Measurements from ENCODE around the gene PGAP1. TPM values are rescaled to one million over a fixed set of nuclear protein-coding genes. Genes with fewer than 3 reads are reported as not detected.

The PGAP1 gene
- polyA plus RNA-seq, 1 of the 3 experiments (the other 2 are of a cell fraction), result 3.4 TPM

GRCh38 chr2:196965651-196966050 lies 39.1 kb upstream of the PGAP1 start:
- Histone ChIP-seq H3F3A (replicated peaks; ENCODE audit: insufficient read depth) (no peaks in the 10 kb centered on the region), H3K9me3 (no peaks in the 10 kb centered on the region), H3K4me1 (ENCODE audit: control insufficient read depth in 1 of 2, insufficient read depth in 2 of 2, low read depth in 1 of 2, low read length in 1 of 2) (no peaks in the 10 kb centered on the region), H3K4me2 (no peak overlapping the region), H3K4me3 (ENCODE audit: low read depth in 2 of 2, low read length in 1 of 2) (no peak overlapping the region), H3K79me2 (ENCODE audit: insufficient read depth) (no peaks in the 10 kb centered on the region), H4K20me1 (ENCODE audit: insufficient read depth) (no peaks in the 10 kb centered on the region), H3K27me3 (ENCODE audit: insufficient read depth) (no peaks in the 10 kb centered on the region), H3K27ac (ENCODE audit: low read depth in 2 of 2, low read length in 1 of 2) (no peak overlapping the region), H3K9me2 (no peaks in the 10 kb centered on the region), H3K36me3 (replicated peaks in 1 of 2; ENCODE audit: control insufficient read depth in 1 of 2, insufficient read depth in 2 of 2, low read length in 1 of 2) (no peaks in the 10 kb centered on the region), H2AFZ (ENCODE audit: low read depth) (no peak overlapping the region), H3K9ac (no peak overlapping the region)
- ChIA-PET POLR2A (no interaction called here), CTCF (no interaction called here)
- 94% methylated on average over 4 of the region's 4 CpGs for WGBS (ENCODE audit: low lambda C conversion rate)
- DNase-seq, result no peak
- TF ChIP-seq JUND (IDR thresholded peaks at IDR 0.05), result no peak
- TF ChIP-seq ZBTB33 (IDR thresholded peaks at IDR 0.05; ENCODE audit: borderline replicate concordance, low read depth), result no peak
- TF ChIP-seq EP300 (IDR thresholded peaks at IDR 0.05; ENCODE audit: borderline replicate concordance in 1 of 2, low read depth in 1 of 2, low read length in 1 of 2), result no peak

GRCh38 chr2:196963961-196964360 lies 37.5 kb upstream of the PGAP1 start:
- TF ChIP-seq ZBTB33 (IDR thresholded peaks at IDR 0.05; ENCODE audit: borderline replicate concordance, low read depth), result no peak
- no peak for TF ChIP-seq CHD2 (IDR thresholded peaks at IDR 0.05; ENCODE audit: low read length, partially characterized antibody)
- no peak for TF ChIP-seq MAX (IDR thresholded peaks at IDR 0.05; ENCODE audit: low read depth)
- no peak for TF ChIP-seq RFX5 (IDR thresholded peaks at IDR 0.05; ENCODE audit: low read length)
- TF ChIP-seq TCF12 (IDR thresholded peaks at IDR 0.05), result no peak
- TF ChIP-seq NFIC (IDR thresholded peaks at IDR 0.05; ENCODE audit: borderline replicate concordance), result no peak
- no peak for TF ChIP-seq CTCF (IDR thresholded peaks at IDR 0.05)
- TF ChIP-seq NRF1 (IDR thresholded peaks at IDR 0.05; ENCODE audit: low read depth, low read length), result no peak
- Histone ChIP-seq H3K4me1 (ENCODE audit: control insufficient read depth in 1 of 2, insufficient read depth in 2 of 2, low read depth in 1 of 2, low read length in 1 of 2) (no peaks in the 10 kb centered on the region), H3K27me3 (ENCODE audit: insufficient read depth) (no peaks in the 10 kb centered on the region), H3K36me3 (replicated peaks in 1 of 2; ENCODE audit: control insufficient read depth in 1 of 2, insufficient read depth in 2 of 2, low read length in 1 of 2) (no peaks in the 10 kb centered on the region), H3K4me2 (no peak overlapping the region), H2AFZ (ENCODE audit: low read depth) (no peak overlapping the region), H3K4me3 (ENCODE audit: low read depth in 2 of 2, low read length in 1 of 2) (no peak overlapping the region), H3K27ac (ENCODE audit: low read depth in 2 of 2, low read length in 1 of 2) (no peak overlapping the region), H3K9me2 (no peaks in the 10 kb centered on the region), H3K9me3 (no peaks in the 10 kb centered on the region), H4K20me1 (ENCODE audit: insufficient read depth) (no peaks in the 10 kb centered on the region), H3K79me2 (ENCODE audit: insufficient read depth) (no peaks in the 10 kb centered on the region), H3K9ac (no peak overlapping the region), H3F3A (replicated peaks; ENCODE audit: insufficient read depth) (no peaks in the 10 kb centered on the region)
- ChIA-PET CTCF (interaction anchor here (0.8 kb wide), 1 partner anchor 18 kb away, joined by 3 read pairs; no protein-coding TSS in a partner anchor), POLR2A (no interaction called here)
- no peak for DNase-seq
- WGBS (ENCODE audit: low lambda C conversion rate), result 95% methylated on average over 1 of the region's 1 CpG
